CD4-positive, alpha-beta T cell treated with Interferon gamma for 1 hour (primary cell): ENCODE results near the gene MTURN.
A peak's percentile ranks its signal among the peaks of the same experiment; 100 is the strongest.

Source experiments
- DNase-seq: peaks from one replicate; pipeline ENCODE4 v3.0.0-alpha.2; 2020

Gene MTURN

GRCh38 chr7:30163231-30163894 is 28.6 kb downstream of the MTURN start:
- peak; percentile 22 for DNase-seq

DNA sequence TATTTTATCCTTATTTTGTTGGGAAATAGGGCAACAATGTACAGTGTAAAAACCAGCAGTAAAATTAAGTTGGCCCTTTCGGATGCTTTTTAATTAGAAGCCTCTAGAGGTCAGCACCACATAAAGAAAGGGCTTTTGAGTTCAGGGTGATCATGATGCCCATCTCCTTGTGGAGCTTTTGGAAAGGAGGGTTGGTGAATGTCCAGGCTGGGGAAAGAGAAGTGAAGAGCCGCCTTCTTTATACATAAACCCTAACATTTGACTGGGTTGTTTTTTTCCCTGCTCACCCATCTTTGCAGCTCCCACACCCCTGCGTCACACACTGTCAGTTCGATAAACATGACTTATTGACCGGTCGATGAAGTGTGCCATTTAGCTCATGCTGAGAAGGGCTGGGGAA is 29.8 kb downstream of the MTURN start:
- no peak for DNase-seq

- DNase-seq = no peak
Observed at GRCh38 chr7:30165590-30165989, 30.8 kb downstream of the MTURN start.

DNA sequence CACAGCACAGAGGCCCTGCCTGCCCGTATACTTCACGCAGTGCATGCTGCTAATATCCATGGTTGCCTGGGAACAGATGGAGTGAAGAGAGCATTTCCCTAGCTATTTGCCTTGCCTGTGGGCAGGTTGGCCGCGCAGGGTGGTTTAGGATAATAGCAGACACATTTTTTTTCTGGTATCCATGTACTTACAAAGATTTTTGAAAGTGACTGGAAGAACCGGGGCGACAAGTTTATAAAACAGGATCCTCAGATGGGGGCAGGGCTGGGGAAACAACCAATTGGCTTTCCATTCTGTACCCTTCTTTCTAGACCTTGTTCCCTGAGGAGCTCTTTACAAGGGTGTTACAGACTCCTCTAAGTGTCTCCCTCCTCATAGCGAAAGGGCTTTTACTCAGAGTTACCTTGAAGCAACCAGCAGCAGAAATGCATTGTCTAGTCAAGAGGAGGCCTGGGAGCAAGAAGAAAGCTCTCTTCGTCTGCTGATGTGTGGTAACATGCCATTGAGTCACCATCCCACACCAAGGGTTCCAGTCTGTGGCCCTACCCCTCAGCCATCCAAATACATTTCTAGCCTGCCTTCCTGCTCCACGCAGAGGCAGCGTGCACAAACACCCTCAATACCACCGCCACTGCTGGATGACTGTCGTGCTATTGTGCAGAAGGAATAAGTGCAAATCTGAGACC is 31.5 kb downstream of the MTURN start:
- DNase-seq = no peak

- DNase-seq = no peak
Observed at GRCh38 chr7:30166841-30167235, 32.1 kb downstream of the MTURN start.

DNA sequence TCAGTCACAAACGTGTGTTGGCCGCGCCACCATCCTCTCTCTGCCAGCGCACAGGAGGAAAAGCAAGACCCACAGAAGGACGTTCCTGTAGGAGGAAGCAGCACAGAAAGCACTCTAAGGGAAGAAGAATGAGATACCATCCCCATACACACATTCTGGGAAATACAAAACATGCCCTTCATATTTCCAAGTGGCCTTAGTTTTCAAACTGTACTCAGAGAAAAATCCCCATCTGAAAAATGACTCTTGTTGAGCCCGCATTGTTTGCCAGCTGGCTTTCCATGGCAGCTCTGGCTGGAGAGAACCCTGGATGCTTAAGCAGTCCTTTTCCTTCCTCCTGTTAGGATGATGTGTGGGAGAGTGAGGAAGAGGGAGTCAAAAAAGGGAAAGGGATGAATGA is 33.1 kb downstream of the MTURN start:
- DNase-seq = no peak

DNA sequence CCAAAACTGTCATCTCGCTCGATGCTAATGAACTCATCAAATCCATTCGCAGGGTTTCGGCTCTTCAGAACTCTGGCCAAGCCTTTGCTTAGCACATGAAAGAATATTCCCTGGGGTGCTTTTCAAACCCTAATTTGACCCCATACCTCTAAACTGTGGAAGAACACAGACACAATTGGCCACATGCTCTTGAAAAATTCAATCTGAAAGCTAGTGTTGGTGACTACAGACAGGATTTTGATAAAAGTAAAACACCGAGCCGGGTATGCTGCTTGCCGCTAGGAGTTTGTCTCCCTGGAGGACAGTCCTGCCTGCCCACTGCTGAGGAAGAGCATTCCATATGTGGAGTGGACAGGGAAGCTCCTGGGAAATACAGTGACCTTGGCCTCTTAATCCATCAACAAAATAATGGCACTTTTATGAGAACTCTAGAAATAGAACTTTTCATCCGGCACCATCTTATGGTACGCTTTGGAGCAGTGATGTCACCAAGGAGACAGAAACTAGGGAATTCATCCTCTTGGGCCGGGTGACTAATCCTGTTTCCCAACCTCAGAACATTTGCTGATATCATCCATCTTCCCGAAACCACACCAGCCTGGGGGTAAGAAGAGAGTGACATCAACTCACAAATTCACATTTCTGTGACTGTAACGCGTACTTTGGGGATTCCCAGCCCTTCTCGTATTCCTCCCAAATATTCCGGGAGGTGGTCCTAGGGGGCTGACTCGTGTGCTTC is 34.2 kb downstream of the MTURN start:
- DNase-seq = no peak

DNA sequence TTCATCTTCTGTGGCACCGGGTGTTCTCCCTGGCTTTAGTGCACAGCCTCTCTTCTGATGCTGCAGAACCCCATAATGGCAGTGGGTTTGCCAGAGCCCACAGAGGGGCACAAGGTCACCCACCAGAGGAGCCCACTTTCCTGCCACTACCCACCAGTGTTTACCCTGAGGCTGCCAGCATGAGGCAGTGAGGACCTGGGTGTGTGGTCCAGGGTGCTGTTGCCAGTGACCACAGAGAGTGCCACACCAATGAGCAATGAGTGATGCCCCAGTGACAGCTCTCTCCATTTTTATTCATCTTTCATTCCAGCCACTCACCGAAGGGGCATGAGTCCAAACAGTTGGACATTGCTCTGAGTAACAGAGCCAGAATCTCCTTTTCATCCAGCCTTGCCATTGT is 34.8 kb downstream of the MTURN start:
- DNase-seq = no peak

DNA sequence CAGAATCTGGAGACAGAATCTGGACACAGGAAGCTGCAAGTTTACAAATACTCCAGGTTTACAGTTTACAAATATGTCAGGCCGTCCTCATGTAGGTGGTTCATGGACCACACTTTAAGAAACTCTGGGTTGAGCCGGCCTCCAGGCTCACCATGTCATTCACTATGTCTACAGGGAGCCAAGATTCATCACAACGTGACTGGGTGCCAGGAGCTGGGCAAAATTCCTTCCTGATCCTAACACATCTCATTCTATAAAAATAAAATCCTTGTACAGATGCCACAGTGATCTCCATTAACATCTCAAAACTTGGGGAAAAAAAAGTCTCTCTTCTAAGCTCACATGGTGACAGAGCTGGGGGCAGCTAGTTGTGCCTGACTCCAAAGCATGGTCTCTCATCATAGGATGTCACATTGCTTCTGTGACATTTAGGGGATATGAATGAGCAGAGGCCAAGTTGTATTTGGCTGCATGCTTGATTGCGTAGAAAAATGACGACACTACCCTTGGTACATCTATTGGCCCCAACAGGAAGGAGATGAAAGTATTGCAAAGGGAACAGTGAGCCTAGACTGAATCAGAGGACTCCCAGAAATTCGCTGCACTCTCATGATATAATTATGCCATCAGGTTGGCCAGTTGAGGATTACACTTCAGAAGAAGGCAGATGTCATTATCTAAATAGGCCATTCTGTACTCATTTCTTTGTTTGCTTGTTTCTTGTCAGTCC is 35.9 kb downstream of the MTURN start:
- no peak for DNase-seq

GRCh38 chr7:30171766-30172447 is 37.1 kb downstream of the MTURN start:
- DNase-seq = no peak

DNA sequence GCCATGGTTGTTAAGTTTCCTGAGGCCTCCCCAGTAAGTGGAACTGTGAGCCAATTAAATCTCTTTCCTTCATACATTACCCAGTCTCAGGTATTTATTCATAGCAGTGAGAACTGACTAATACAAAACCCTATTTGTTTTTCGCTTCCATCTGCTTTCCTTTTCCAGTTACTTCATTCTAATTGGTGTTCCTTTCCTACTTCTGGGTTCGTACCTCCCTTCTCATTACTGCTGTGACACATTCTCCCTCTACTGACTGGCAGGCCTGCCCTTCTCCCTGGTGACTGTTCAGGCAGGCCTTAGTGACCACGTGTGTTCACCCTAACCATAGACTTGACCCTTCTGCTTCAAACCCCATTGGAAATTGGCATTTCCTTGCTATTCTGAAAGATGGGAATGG is 37.7 kb downstream of the MTURN start:
- no peak for DNase-seq

GRCh38 chr7:30173058-30173897 is 38.5 kb downstream of the MTURN start:
- DNase-seq = no peak

DNA sequence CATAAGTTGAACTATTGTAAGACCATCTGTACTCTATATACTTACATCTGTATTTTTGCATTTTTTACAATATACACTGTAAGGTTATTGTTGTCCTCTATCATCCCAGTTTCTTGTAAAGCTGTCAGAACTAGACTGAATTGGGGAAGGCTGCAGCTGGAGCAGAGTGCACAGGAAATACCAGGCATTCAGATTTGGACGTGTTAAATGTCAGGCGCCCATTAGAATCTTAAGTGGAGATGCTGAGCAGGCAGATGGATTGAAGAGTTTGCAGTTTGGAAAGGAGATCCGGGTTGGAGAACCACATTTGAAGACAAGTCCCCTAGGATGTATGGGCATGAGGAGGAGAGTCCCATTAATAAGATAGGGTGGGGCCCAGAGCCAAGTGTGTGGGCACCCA is 40.4 kb downstream of the MTURN start:
- DNase-seq = no peak

GRCh38 chr7:30175636-30176147 is 40.9 kb downstream of the MTURN start:
- DNase-seq = no peak

- no peak for DNase-seq
Observed at GRCh38 chr7:30176463-30177109, 41.8 kb downstream of the MTURN start.

- no peak for DNase-seq
Observed at GRCh38 chr7:30177186-30177585, 42.4 kb downstream of the MTURN start.

GRCh38 chr7:30177965-30178364 is 43.2 kb downstream of the MTURN start:
- DNase-seq = no peak

GRCh38 chr7:30178748-30179436 is 44.1 kb downstream of the MTURN start:
- DNase-seq = no peak

- no peak for DNase-seq
Observed at GRCh38 chr7:30180718-30181117, 45.9 kb downstream of the MTURN start.

DNA sequence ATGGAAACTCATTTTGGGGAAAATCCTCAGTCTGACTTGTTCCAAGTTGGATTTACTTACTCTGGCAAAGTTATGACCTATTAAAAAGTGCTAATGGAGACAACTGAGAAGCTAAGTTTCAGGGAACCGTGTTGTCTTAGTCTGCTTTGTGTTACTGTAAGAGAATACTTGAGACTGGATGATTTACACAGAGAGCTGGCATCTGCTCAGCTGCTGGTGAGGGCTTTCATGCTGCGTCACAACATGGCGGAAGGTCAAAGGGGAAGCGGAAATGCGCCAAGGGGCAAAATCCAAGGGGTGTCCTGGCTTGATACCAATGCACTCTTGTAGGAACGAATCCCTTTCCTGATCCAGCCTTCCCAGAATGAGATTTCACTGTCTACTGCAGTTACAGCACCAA is 46.4 kb downstream of the MTURN start:
- DNase-seq = no peak
